OCI-LY7 (cell line): ENCODE results near the gene SPR. TPM values are rescaled to one million over a fixed set of nuclear protein-coding genes. Genes with fewer than 3 reads are reported as not detected.

Experiments
- BruUV-seq: library from RNA; stranded (reverse); fragments of 400-500 nt; replicated peaks from 2 replicates; lab custom pipeline; 2021; lab: Mats Ljungman, UMichigan
- CTCF ChIA-PET: fragments of 300-600 bp; sonication (Branson Sonifier 250); formaldehyde crosslinking; loops from one replicate; lab custom pipeline; 2022; ENCODE audit warnings: antibody characterized with exemption; ENCODE audit not compliant: unreplicated experiment; lab: Charles Lee
- POLR2A ChIA-PET: fragments of 300-600 bp; sonication (Branson Sonifier 250); formaldehyde crosslinking; loops from one replicate; lab custom pipeline; 2022; ENCODE audit warnings: antibody characterized with exemption; lab: Charles Lee
- DNase-seq: peaks from one replicate; pipeline ENCODE4 v3.0.0-alpha.2; 2015; ENCODE audit warnings: low spot score
- H2AFZ ChIP-seq: fragments of 200-600 bp; sonication (generic), shearing (Covaris generic); 2 replicates; pipeline ENCODE4 v1.6.1; 2014; ENCODE audit warnings: mild to moderate bottlenecking, antibody characterized with exemption, low read length, moderate library complexity
- H3K27ac ChIP-seq: fragments of 200-600 bp; sonication (generic); 2 replicates; pipeline ENCODE4 v1.5.1; 2014; ENCODE audit warnings: mixed run types, low read depth, mild to moderate bottlenecking, moderate library complexity, low read length, inconsistent platforms; ENCODE audit not compliant: poor library complexity, severe bottlenecking
- H3K36me3 ChIP-seq: fragments of 200-600 bp; sonication (generic); 2 replicates; pipeline ENCODE4 v1.6.1; 2014; ENCODE audit warnings: mild to moderate bottlenecking, antibody characterized with exemption, low read length, moderate library complexity, mixed read lengths; ENCODE audit not compliant: insufficient read depth
- H3K4me1 ChIP-seq: fragments of 200-600 bp; sonication (generic); 2 replicates; pipeline ENCODE4 v1.5.1; 2014; ENCODE audit warnings: mild to moderate bottlenecking, low read length; ENCODE audit not compliant: insufficient read depth, poor library complexity, severe bottlenecking
- H3K4me2 ChIP-seq: fragments of 200-600 bp; sonication (generic); 2 replicates; pipeline ENCODE4 v1.6.1; 2014; ENCODE audit warnings: mild to moderate bottlenecking, low read length
- H3K4me3 ChIP-seq: fragments of 200-600 bp; sonication (generic); 2 replicates; pipeline ENCODE4 v1.5.1; 2014; ENCODE audit warnings: mild to moderate bottlenecking, low read depth, low read length; ENCODE audit not compliant: poor library complexity, severe bottlenecking
- H3K79me2 ChIP-seq: fragments of 200-600 bp; sonication (generic); 2 replicates; pipeline ENCODE4 v1.6.1; 2016; ENCODE audit warnings: low read depth, mild to moderate bottlenecking, low read length, moderate library complexity, mixed read lengths; ENCODE audit not compliant: insufficient read depth
- H3K9me2 ChIP-seq: fragments of 200-600 bp; sonication (generic); 2 replicates; pipeline ENCODE4 v1.6.1; 2016; ENCODE audit warnings: mild to moderate bottlenecking, low read length, mixed read lengths; ENCODE audit not compliant: insufficient read depth
- H3K9me3 ChIP-seq: fragments of 200-600 bp; sonication (generic); 2 replicates; pipeline ENCODE4 v1.6.1; 2014; ENCODE audit warnings: mild to moderate bottlenecking, mixed run types, low read length, mixed read lengths
- H4K20me1 ChIP-seq: fragments of 200-600 bp; sonication (generic); 2 replicates; pipeline ENCODE4 v1.6.1; 2014; ENCODE audit warnings: mild to moderate bottlenecking, antibody characterized with exemption, low read length, moderate library complexity, mixed read lengths; ENCODE audit not compliant: insufficient read depth
- EZH2phosphoT487 ChIP-seq: fragments of 200-600 bp; sonication (generic); IDR thresholded peaks from 2 replicates; pipeline ENCODE4 v1.6.1; 2018; ENCODE audit warnings: low read depth, borderline replicate concordance, mild to moderate bottlenecking, mixed run types, antibody characterized with exemption, low read length, moderate library complexity, mixed read lengths
- intact Hi-C: fragments of 100-400 bp; cut with micrococcal nuclease; formaldehyde crosslinking; loops from one replicate; pipeline ENCODE4 v1.10.0; 2022; ENCODE audit not compliant: unreplicated experiment
- total RNA-seq, 2 experiments: library from RNA; depleted of rRNA in 1 of 2; stranded (reverse); fragments of >200 nt in 1 of 2; shearing (Covaris generic) in 1 of 2; gene quantifications; 2 replicates each; pipeline ENCODE4 v1.2.3, GENCODE V29; 2014 to 2022
- TF ChIP-seq, protein P1 (sequence below): fragments of 200-600 bp; sonication (generic); conservative IDR thresholded peaks from 2 replicates; pipeline ENCODE4 v1.5.1; 2014; ENCODE audit warnings: mild to moderate bottlenecking, antibody characterized with exemption, low read length, moderate library complexity, mixed read lengths

SPR gene
- total RNA-seq, 2 experiments from 2014 or later, result not detected

- intact Hi-C loops, result loop anchor here (5.0 kb wide), 1 partner anchor 269 kb away; no protein-coding TSS in a partner anchor
- no TSS peak for BruUV-seq
- DNase-seq, result peak; percentile 49
- H3K4me2 ChIP-seq, result no peak overlapping the region
- H3K36me3 ChIP-seq, result no peaks in the 10 kb centered on the region
- H3K4me3 ChIP-seq, result no peak overlapping the region
- H3K9me3 ChIP-seq, result no peaks in the 10 kb centered on the region
- H3K4me1 ChIP-seq, result no peaks in the 10 kb centered on the region
- H4K20me1 ChIP-seq, result no peaks in the 10 kb centered on the region
- H3K27ac ChIP-seq, result no peak overlapping the region
- TF ChIP-seq EZH2phosphoT487, result no peak
- TF ChIP-seq, protein P1, sequence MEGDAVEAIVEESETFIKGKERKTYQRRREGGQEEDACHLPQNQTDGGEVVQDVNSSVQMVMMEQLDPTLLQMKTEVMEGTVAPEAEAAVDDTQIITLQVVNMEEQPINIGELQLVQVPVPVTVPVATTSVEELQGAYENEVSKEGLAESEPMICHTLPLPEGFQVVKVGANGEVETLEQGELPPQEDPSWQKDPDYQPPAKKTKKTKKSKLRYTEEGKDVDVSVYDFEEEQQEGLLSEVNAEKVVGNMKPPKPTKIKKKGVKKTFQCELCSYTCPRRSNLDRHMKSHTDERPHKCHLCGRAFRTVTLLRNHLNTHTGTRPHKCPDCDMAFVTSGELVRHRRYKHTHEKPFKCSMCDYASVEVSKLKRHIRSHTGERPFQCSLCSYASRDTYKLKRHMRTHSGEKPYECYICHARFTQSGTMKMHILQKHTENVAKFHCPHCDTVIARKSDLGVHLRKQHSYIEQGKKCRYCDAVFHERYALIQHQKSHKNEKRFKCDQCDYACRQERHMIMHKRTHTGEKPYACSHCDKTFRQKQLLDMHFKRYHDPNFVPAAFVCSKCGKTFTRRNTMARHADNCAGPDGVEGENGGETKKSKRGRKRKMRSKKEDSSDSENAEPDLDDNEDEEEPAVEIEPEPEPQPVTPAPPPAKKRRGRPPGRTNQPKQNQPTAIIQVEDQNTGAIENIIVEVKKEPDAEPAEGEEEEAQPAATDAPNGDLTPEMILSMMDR, result peak; percentile 67
- no peaks in the 10 kb centered on the region for H3K9me2 ChIP-seq
- H3K79me2 ChIP-seq, result no peaks in the 10 kb centered on the region
- CTCF ChIA-PET, result no interaction called here
- POLR2A ChIA-PET, result interaction anchor here (1.6 kb wide), 1 partner anchor 755 kb away, joined by 3 read pairs; no protein-coding TSS in a partner anchor
- no peak overlapping the region for H2AFZ ChIP-seq
These were observed 6.5 kb downstream of the SPR start for GRCh38 chr2:72893594-72894319.

DNA sequence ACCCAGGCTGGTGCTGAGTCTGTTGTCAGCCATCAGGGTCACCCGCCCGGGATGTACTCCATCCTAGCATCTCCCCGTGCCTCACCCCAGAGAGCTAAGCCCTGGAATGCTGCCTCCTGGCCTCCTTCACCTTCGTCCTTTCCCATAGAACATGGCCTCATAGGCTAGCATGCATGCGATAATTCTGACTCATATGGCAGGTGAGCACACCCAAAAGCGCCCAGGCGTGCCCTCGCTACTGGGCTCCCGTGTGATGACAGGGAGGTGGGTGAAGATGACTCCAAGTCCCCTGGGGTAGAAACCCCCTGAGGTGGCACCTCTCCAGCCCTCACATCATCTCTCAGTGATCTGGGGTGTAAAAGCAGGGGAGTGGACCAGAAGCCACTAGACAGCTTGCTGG lies 7.3 kb downstream of the SPR start:
- Histone ChIP-seq H3K4me3 (no peak overlapping the region), H3K9me3 (no peaks in the 10 kb centered on the region), H3K27ac (no peak overlapping the region), H3K9me2 (no peaks in the 10 kb centered on the region), H3K4me2 (no peak overlapping the region), H2AFZ (no peak overlapping the region), H3K36me3 (no peaks in the 10 kb centered on the region), H3K4me1 (no peaks in the 10 kb centered on the region), H4K20me1 (no peaks in the 10 kb centered on the region), H3K79me2 (no peaks in the 10 kb centered on the region)
- CTCF ChIA-PET, result no interaction called here
- no TSS peak for BruUV-seq
- TF ChIP-seq, protein P1, result no peak
- no peak for TF ChIP-seq EZH2phosphoT487
- DNase-seq, result no peak
- POLR2A ChIA-PET, result no interaction called here
- intact Hi-C loops, result loop anchor here (5.0 kb wide), 1 partner anchor 268 kb away; no protein-coding TSS in a partner anchor

GRCh38 chr2:72895154-72895553 lies 7.9 kb downstream of the SPR start:
- Histone ChIP-seq H4K20me1 (no peaks in the 10 kb centered on the region), H3K9me3 (no peaks in the 10 kb centered on the region), H3K27ac (no peak overlapping the region), H3K36me3 (no peaks in the 10 kb centered on the region), H3K4me3 (no peak overlapping the region), H3K79me2 (no peaks in the 10 kb centered on the region), H3K4me2 (no peak overlapping the region), H3K9me2 (no peaks in the 10 kb centered on the region), H2AFZ (no peak overlapping the region), H3K4me1 (no peaks in the 10 kb centered on the region)
- ChIA-PET CTCF (interaction anchor here (1.1 kb wide), 1 partner anchor 9 kb away, joined by 3 read pairs; no protein-coding TSS in a partner anchor), POLR2A (no interaction called here)
- BruUV-seq, result no TSS peak
- intact Hi-C loops, result no loop called here
- DNase-seq, result no peak
- TF ChIP-seq, protein P1, result no peak
- no peak for TF ChIP-seq EZH2phosphoT487
